HG02588 (cell line): ENCODE results near the gene DSCAML1.

Experiments
- ATAC-seq: cut with Tn5 transposase; IDR thresholded peaks from one replicate; pipeline ENCODE4 v1.9.1; 2021; ENCODE audit warnings: mild to moderate bottlenecking, moderate library complexity; ENCODE audit not compliant: unreplicated experiment

DSCAML1 gene

GRCh38 chr11:117591316-117592039 lies 205.5 kb downstream of the DSCAML1 start:
- ATAC-seq: no peak

- ATAC-seq: no peak
These were observed 208.0 kb downstream of the DSCAML1 start for GRCh38 chr11:117589063-117589462.

GRCh38 chr11:117588166-117588810 lies 208.7 kb downstream of the DSCAML1 start:
- no peak for ATAC-seq

GRCh38 chr11:117587416-117587815 lies 209.6 kb downstream of the DSCAML1 start:
- ATAC-seq: no peak

GRCh38 chr11:117586392-117586791 lies 210.6 kb downstream of the DSCAML1 start:
- ATAC-seq: no peak

GRCh38 chr11:117585631-117586030 lies 211.4 kb downstream of the DSCAML1 start:
- ATAC-seq: no peak

- ATAC-seq: no peak
These were observed 212.8 kb downstream of the DSCAML1 start for GRCh38 chr11:117584056-117584830.

GRCh38 chr11:117583063-117583801 lies 213.8 kb downstream of the DSCAML1 start:
- ATAC-seq: no peak

- no peak for ATAC-seq
These were observed 214.6 kb downstream of the DSCAML1 start for GRCh38 chr11:117582433-117582832.

- ATAC-seq: no peak
These were observed 216.2 kb downstream of the DSCAML1 start for GRCh38 chr11:117580866-117581265.

GRCh38 chr11:117579161-117579560 lies 217.9 kb downstream of the DSCAML1 start:
- no peak for ATAC-seq

GRCh38 chr11:117575856-117576255 lies 221.2 kb downstream of the DSCAML1 start:
- ATAC-seq: no peak

- no peak for ATAC-seq
These were observed 222.5 kb downstream of the DSCAML1 start for GRCh38 chr11:117574551-117574950.

- no peak for ATAC-seq
These were observed 223.7 kb downstream of the DSCAML1 start for GRCh38 chr11:117573326-117573725.

GRCh38 chr11:117572671-117573070 lies 224.3 kb downstream of the DSCAML1 start:
- ATAC-seq: no peak

- ATAC-seq: no peak
These were observed 224.9 kb downstream of the DSCAML1 start for GRCh38 chr11:117572129-117572528.

- no peak for ATAC-seq
These were observed 226.3 kb downstream of the DSCAML1 start for GRCh38 chr11:117570701-117571100.

GRCh38 chr11:117569911-117570310 lies 227.1 kb downstream of the DSCAML1 start:
- no peak for ATAC-seq

GRCh38 chr11:117565709-117566108 lies 231.3 kb downstream of the DSCAML1 start:
- ATAC-seq: no peak

GRCh38 chr11:117564321-117564720 lies 232.7 kb downstream of the DSCAML1 start:
- no peak for ATAC-seq

GRCh38 chr11:117563556-117563955 lies 233.5 kb downstream of the DSCAML1 start:
- ATAC-seq: no peak
